IMR-90 (cell line): ENCODE results near the gene ATF7IP.

Experiments
- POLR2A ChIP-seq: IDR thresholded peaks from 2 replicates; pipeline ENCODE4 v1.6.1; 2012; ENCODE audit warnings: mild to moderate bottlenecking, low read depth, low read length
- TF ChIP-seq, protein P1 (sequence below): conservative IDR thresholded peaks from 2 replicates; pipeline ENCODE4 v1.5.1; 2012; ENCODE audit warnings: mild to moderate bottlenecking, low read depth, low read length, improper control_type of control experiment

DNA sequence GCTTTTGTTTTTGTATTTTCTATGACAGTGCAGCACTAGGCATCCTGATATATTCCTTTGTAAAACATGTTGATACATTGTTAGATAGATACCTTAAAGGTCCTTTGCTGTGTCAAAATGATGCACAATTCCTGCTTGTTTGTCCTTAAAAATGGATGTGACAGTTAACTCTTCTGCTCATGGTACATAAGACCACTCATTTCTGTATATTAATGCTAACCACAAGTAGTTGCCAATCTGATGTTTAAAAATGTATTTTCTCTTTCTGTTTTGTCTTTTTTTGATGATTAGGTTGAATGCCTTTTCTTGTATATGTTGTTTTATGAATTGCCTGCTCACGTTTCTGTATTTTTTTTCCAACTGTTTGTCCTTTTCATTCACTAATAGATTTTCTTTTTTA lies 35.1 kb downstream of the ATF7IP start:
- TF ChIP-seq POLR2A = no peak
- TF ChIP-seq, protein P1, sequence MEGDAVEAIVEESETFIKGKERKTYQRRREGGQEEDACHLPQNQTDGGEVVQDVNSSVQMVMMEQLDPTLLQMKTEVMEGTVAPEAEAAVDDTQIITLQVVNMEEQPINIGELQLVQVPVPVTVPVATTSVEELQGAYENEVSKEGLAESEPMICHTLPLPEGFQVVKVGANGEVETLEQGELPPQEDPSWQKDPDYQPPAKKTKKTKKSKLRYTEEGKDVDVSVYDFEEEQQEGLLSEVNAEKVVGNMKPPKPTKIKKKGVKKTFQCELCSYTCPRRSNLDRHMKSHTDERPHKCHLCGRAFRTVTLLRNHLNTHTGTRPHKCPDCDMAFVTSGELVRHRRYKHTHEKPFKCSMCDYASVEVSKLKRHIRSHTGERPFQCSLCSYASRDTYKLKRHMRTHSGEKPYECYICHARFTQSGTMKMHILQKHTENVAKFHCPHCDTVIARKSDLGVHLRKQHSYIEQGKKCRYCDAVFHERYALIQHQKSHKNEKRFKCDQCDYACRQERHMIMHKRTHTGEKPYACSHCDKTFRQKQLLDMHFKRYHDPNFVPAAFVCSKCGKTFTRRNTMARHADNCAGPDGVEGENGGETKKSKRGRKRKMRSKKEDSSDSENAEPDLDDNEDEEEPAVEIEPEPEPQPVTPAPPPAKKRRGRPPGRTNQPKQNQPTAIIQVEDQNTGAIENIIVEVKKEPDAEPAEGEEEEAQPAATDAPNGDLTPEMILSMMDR = no peak
